Left kidney (tissue), 2 donors: Measurements from ENCODE around the gene ARPC5L. TPM values are rescaled to one million over a fixed set of nuclear protein-coding genes. Genes with fewer than 3 reads are reported as not detected.
"Not testable (repeated sequence)": the region's sequence is repeated elsewhere in the genome, so short reads cannot be mapped to it uniquely, and the experiment has no call there.

ENCODE experiments used
- DNase-seq: peaks from one replicate; pipeline ENCODE4 v3.0.0-alpha.2; 2013
- polyA plus RNA-seq: library from polyadenylated mRNA; unstranded; fragments of 120-200 nt; gene quantifications from one replicate; pipeline ENCODE4 v1.2.1, GENCODE V29; 2013; ENCODE audit not compliant: insufficient read length

ARPC5L gene
- polyA plus RNA-seq, 1 donor: 38.5 TPM

DNA sequence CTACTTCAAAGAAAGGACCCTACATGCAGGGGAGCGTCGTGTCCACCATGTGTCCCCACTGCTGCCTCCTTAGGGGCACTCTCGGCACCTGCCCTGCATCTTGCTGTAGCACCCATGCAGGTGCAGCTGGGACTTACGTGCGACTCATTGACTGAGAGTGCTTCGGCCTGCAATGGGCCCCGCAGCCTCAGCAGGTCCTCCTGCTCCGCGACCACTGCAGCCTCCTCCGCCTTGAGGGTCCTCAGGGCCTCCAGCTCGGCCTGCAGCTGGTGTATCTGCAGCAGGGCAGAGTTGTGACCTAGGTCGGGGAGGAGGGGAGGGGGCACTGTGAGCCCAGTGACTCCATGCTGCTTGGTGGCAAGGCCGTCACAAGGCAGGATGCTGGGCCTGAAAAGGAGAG, 27.1 kb downstream of the ARPC5L start:
- DNase-seq: no peak

DNA sequence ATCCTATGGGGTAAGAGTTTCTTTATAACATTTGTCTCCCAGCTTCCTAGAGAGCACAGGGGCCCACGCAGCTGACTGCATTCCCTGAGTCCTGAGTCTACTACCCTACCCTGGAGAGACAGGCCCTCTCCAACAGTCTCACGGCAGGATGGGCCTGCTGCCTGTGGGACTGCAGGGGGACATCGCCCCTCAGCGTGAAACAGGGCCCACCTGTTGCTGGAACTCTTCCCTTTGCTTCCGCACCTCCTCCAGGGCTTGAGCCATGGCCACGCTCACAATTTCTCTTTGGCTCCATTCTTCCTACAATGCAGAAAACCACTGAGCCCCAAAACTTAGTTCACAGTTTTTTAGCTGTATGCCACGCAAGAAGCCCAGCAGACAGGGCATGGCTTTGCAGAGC, 28.2 kb downstream of the ARPC5L start:
- DNase-seq: no peak

- no peak for DNase-seq
Observed at GRCh38 chr9:124894035-124894740, 32.3 kb downstream of the ARPC5L start.

GRCh38 chr9:124894741-124895170, 32.8 kb downstream of the ARPC5L start:
- no peak for DNase-seq

GRCh38 chr9:124897570-124898460, 35.9 kb downstream of the ARPC5L start:
- DNase-seq: no peak

GRCh38 chr9:124899845-124900244, 37.9 kb downstream of the ARPC5L start:
- DNase-seq: no peak

DNA sequence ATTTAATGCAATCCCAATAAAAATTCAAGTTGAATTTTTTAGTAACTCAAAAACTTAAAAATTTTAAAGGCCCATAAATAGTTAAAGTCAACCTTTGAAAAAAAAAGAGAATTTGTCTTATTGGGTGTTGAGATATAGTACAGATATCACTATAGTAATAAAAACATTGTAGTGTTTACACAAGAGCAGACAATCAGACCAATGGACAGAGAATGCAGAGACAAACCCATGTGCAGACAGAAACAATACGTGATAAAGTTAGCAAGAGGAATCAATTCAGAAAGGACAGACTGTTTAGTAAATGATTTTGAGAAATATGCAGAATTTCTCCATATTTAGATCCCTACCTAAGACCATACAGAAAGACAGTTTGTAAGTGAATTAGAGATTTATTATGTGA, 45.0 kb downstream of the ARPC5L start:
- DNase-seq: no peak

DNA sequence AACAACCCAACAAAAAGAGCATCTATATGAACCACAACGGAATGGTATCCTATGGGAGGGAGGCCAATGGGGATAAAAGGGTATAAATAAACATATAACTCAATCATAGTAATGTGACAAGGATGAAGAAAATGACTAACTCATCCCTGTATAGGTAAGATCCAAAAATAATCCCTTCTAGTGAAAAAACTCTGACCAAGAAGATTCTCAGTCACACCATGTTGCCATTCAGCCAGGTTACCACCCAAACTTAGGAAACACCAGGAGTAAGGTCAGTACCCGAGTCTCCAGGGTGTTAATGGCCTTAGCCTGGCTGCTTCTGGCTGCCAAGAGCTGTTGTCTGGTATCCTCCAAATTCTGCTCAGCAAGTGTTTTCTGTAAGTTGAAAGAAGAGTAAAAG, 46.2 kb downstream of the ARPC5L start:
- DNase-seq: no peak

GRCh38 chr9:124911766-124912165, 49.8 kb downstream of the ARPC5L start:
- no peak for DNase-seq

GRCh38 chr9:124913378-124913777, 51.4 kb downstream of the ARPC5L start:
- no peak for DNase-seq

GRCh38 chr9:124914753-124915405, 52.9 kb downstream of the ARPC5L start:
- DNase-seq: no peak

DNA sequence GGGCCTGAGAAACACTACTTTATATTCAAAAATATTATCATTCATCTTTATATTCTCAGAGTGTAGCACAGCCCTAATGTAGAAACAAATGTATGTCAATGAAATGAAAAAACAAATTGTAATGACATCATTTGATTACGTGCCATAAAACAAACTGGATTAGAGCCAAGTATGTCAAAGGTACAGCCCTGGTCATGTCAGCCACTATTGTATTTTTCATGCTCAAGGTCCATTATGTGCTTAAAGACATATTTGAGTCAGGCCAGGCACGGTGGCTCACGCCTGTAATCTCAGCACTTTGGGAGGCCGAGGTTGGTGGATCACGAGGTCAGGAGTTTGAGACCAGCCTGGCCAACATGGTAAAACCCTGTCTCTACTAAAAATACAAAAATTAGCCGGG, 58.5 kb downstream of the ARPC5L start:
- not testable (repeated sequence) for DNase-seq

Other genes starting within 250 kb of the ARPC5L start
- 1.7 TPM for gene NR6A1, start 90.8 kb upstream of the ARPC5L start, polyA plus RNA-seq
- gene OLFML2A, start 85.0 kb upstream of the ARPC5L start, polyA plus RNA-seq: 18.7 TPM
- 0.22 TPM for gene WDR38, start 8.7 kb upstream of the ARPC5L start, polyA plus RNA-seq
- gene RPL35, start 173 bp upstream of the ARPC5L start, polyA plus RNA-seq: 656 TPM
- gene GOLGA1, start 79.0 kb downstream of the ARPC5L start, polyA plus RNA-seq: 19.0 TPM